Measurements from ENCODE around the gene EN1.

Gene EN1

GRCh38 chr2:118843483-118844132 is 3.8 kb downstream of the EN1 start:
- DNase-seq (ENCODE audit: low read depth in 2 of 2) = no peak

- no peak for DNase-seq (ENCODE audit: low read depth in 2 of 2)
These were observed 4.6 kb downstream of the EN1 start for GRCh38 chr2:118842661-118843482.

- DNase-seq (ENCODE audit: low read depth in 2 of 2) = no peak
These were observed 5.5 kb downstream of the EN1 start for GRCh38 chr2:118841828-118842461.

- DNase-seq (ENCODE audit: low read depth in 2 of 2) = no peak
These were observed 6.0 kb downstream of the EN1 start for GRCh38 chr2:118841450-118841827.

GRCh38 chr2:118838741-118839455 is 8.6 kb downstream of the EN1 start:
- no peak for DNase-seq (ENCODE audit: low read depth in 2 of 2)

- no peak for DNase-seq (ENCODE audit: low read depth in 2 of 2)
These were observed 9.8 kb downstream of the EN1 start for GRCh38 chr2:118837621-118838020.

GRCh38 chr2:118837067-118837466 is 10.4 kb downstream of the EN1 start:
- DNase-seq (ENCODE audit: low read depth in 2 of 2) = no peak

GRCh38 chr2:118836411-118836930 is 11.0 kb downstream of the EN1 start:
- DNase-seq (ENCODE audit: low read depth in 2 of 2) = no peak

GRCh38 chr2:118835746-118836410 is 11.6 kb downstream of the EN1 start:
- DNase-seq (ENCODE audit: low read depth in 2 of 2) = no peak

GRCh38 chr2:118834901-118835745 is 12.3 kb downstream of the EN1 start:
- DNase-seq (ENCODE audit: low read depth in 2 of 2) = no peak

GRCh38 chr2:118834440-118834810 is 13.0 kb downstream of the EN1 start:
- DNase-seq (ENCODE audit: low read depth in 2 of 2) = no peak

GRCh38 chr2:118833716-118834439 is 13.6 kb downstream of the EN1 start:
- no peak for DNase-seq (ENCODE audit: low read depth in 2 of 2)

- no peak for DNase-seq (ENCODE audit: low read depth in 2 of 2)
These were observed 14.4 kb downstream of the EN1 start for GRCh38 chr2:118832791-118833715.

GRCh38 chr2:118832071-118832790 is 15.2 kb downstream of the EN1 start:
- DNase-seq (ENCODE audit: low read depth in 2 of 2) = no peak

- DNase-seq (ENCODE audit: low read depth in 2 of 2) = no peak
These were observed 16.6 kb downstream of the EN1 start for GRCh38 chr2:118830881-118831280.

- DNase-seq (ENCODE audit: low read depth in 2 of 2) = no peak
These were observed 17.3 kb downstream of the EN1 start for GRCh38 chr2:118830118-118830517.

GRCh38 chr2:118826093-118826492 is 21.4 kb downstream of the EN1 start:
- DNase-seq (ENCODE audit: low read depth in 2 of 2) = no peak

- no peak for DNase-seq (ENCODE audit: low read depth in 2 of 2)
These were observed 23.8 kb downstream of the EN1 start for GRCh38 chr2:118823633-118824032.
